Motor neuron (in vitro differentiated cells): ENCODE results near the gene VPS41. TPM values are rescaled to one million over a fixed set of nuclear protein-coding genes. Genes with fewer than 3 reads are reported as not detected.

ENCODE experiments used
- ATAC-seq, 8 experiments: fragments of 200-7000 bp; cut with Tn5 transposase; replicated peaks in 6 of 8; 2 replicates each; pipeline ENCODE4 v1.8.0; 2021; ENCODE audit warnings: mild to moderate bottlenecking in 8 of 8, moderate library complexity in 8 of 8
- H3K27ac ChIP-seq, 2 donors: fragments of 250-450 bp; sonication (Bioruptor Pico); 2 replicates each; pipeline ENCODE4 v1.9.0; 2021; ENCODE audit warnings: antibody characterized with exemption in 2 of 2, mild to moderate bottlenecking in 2 of 2, moderate library complexity in 1 of 2
- H3K4me1 ChIP-seq, 2 donors: fragments of 250-450 bp; sonication (Bioruptor Pico); replicated peaks in 1 of 2; 2 replicates each; pipeline ENCODE4 v1.6.1; 2021; ENCODE audit warnings: antibody characterized with exemption in 2 of 2, mild to moderate bottlenecking in 2 of 2, moderate library complexity in 1 of 2
- H3K4me3 ChIP-seq, 5 donors: fragments of 250-450 bp; sonication (Bioruptor Pico); 2 replicates each; pipeline ENCODE4 v1.9.0; 2021; ENCODE audit warnings: antibody characterized with exemption in 5 of 5, mild to moderate bottlenecking in 5 of 5, moderate library complexity in 4 of 5
- WGBS, 10 experiments: fragments of 450-650 bp; shearing (Covaris generic); methylation state at CpG; one replicate each; pipeline ENCODE4 v1.0.0; 2022; 5-methylcytosine and 5-hydroxymethylcytosine counted together
- in situ Hi-C, 9 experiments: fragments of 400-800 bp; cut with MboI; loops; one replicate each; pipeline ENCODE4 v1.15.0; 2021; ENCODE audit warnings: low sequenced_read_pairs in 9 of 9, low pct_unique_long_range_greater_than_20kb in 2 of 9; ENCODE audit not compliant: unreplicated experiment in 9 of 9
- total RNA-seq, 8 experiments: library from RNA; unstranded; fragments of 300-600 nt; gene quantifications; 2 replicates each; pipeline versions ENCODE4 v1.2.3 to v1.2.4, GENCODE V29; 2022

The VPS41 gene
- total RNA-seq, 8 experiments from 2014 or later: 32.6 to 68.3 (median 52.4) TPM

DNA sequence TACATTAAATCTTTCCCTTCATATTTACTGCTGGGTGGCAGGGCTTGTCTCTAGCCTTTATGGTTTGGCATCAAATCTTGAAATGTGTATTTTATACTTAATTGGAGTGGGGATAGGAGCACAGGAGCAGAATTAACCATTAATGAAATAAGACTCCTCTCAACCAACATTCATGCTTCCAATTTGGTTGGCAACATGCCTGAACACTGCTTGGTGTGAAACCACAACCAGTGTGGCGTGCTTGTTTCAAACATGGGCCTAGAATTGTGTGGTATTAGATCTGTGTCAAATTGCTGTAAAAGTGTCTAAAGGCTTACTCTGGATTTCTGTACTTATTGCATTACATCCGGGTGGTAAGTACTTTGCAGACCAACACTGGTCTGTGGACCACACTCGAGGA, 25.1 kb upstream of the VPS41 start:
- 42 to 100% (median 80%) methylated on average over 1 to 3 of the region's 3 CpGs; no CpG with 5 or more reads in 5 of the 10 experiments for WGBS, 10 experiments

DNA sequence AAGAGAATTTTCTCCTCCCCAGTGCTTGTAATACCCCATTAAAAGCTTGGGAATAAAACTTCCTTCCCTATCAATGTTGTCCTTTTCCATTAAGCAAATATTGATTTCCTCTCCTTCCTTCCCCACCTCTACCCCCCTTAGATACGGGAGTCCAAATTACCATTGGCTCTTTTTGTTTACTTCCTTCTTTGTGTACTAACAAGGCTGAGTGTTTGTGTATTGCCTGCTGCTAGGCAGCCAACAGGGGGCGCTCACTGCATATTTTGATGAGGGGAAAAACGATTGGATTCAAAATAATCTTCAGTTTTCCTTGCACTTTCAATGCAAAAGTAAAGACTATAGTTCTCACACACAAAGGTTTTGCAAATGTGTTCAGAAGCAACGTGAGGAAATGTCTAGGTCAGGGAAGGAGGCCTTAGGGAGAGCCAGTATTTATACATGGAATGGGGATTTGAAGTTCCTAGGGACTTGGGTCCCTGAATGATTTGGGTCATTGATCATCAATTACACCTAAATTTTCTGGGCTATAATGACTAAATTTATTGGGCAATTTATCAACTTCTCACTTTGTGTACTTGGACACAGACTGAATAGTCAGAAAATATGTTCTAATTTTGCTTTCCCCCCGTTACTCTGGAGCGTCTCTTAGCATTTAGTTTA, 23.6 kb upstream of the VPS41 start:
- WGBS, 10 experiments: 0 to 62% (median 32%) methylated on average over 2 to 6 of the region's 6 CpGs
- ATAC-seq: peak in 7 of 8 experiments; percentile 23 to 82 (median 52)
- H3K27ac ChIP-seq: no peak overlapping the region
- H3K4me3 ChIP-seq: no peak overlapping the region
- peaks cover 8 to 15% of the 10 kb centered on the region in 2 donors for H3K4me1 ChIP-seq
- in situ Hi-C loops: loop anchor here in 7 of 9 experiments (10.0 to 25.0 kb wide), 3 partner anchors 530 to 580 kb away; no protein-coding TSS in a partner anchor

More for the DNA sequence above, 25.1 kb upstream of the VPS41 start:
- no peak overlapping the region for H3K4me3 ChIP-seq
- H3K27ac ChIP-seq: no peak overlapping the region
- no peak for ATAC-seq
- in situ Hi-C loops: loop anchor here in 7 of 9 experiments (10.0 to 25.0 kb wide), 3 partner anchors 528 to 578 kb away; no protein-coding TSS in a partner anchor
- H3K4me1 ChIP-seq: peaks cover 8 to 15% of the 10 kb centered on the region in 2 donors

DNA sequence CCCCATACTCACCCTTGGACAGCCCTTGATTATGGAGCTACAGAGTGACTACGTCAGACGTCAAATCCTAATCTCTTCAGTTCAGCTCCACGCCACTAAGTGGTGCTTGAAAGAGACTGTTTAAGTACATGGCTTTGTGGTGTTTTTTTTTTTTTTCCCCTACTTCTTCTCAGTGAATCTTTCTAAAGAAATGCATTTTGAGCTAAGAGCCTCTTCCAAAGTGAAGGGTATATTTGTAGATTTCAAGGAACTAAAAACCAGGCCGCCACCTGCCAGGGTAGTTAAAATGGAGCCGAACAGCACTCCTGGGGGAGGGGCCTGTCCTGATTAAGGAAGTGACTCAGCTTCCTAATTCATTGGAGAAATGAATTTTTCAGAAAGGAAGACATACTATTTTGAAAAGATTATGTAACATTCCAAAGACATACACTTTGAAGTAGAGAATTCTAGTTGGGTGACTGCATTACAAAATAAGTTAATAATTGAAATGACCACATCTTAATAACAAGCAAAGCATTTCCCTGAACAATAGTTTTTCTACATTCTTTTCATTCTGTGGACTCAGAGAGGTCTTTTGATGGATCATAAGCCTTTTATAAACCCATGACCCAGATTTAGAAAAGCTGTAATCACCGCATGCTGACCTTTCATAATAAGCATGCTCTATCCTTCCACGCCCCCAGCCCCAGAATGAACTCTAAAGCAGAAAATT, 20.6 kb upstream of the VPS41 start:
- Histone ChIP-seq H3K27ac (no peak overlapping the region), H3K4me1 (peaks cover 8 to 15% of the 10 kb centered on the region in 2 donors), H3K4me3 (no peak overlapping the region)
- WGBS, 10 experiments: 72 to 100% (median 84%) methylated on average over 1 to 7 of the region's 7 CpGs; no CpG with 5 or more reads in 2 of the 10 experiments
- ATAC-seq: peak in 1 of 8 experiments; percentile 36
- in situ Hi-C loops: loop anchor here in 7 of 9 experiments (10.0 to 25.0 kb wide), 3 partner anchors 533 to 583 kb away; no protein-coding TSS in a partner anchor

DNA sequence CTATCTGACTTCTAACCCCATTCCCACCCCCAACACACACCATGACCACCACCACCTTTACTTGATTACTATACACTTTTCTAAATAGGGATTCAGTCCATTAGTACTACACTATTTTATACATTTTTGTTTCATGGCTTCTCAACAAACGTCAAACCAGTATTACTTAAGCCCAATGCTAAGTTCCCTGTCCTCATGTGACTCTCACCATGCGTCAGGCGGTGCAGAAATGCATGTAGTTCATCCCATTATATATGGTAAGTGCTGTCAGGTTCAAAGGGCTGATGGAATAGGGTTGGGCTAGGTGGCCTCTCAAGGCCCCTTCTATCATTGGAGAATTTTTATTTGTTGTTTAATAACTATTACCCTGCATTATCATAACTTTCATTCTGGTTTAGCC, 19.5 kb upstream of the VPS41 start:
- Histone ChIP-seq H3K27ac (no peak overlapping the region), H3K4me3 (no peak overlapping the region), H3K4me1 (peaks cover 8 to 15% of the 10 kb centered on the region in 2 donors)
- in situ Hi-C loops: loop anchor here in 6 of 9 experiments (25.0 kb wide), 2 partner anchors 534 to 584 kb away; no protein-coding TSS in a partner anchor
- WGBS, 10 experiments: 92 to 100% (median 100%) methylated on average over 1 to 3 of the region's 3 CpGs; no CpG with 5 or more reads in 7 of the 10 experiments
- ATAC-seq: no peak

DNA sequence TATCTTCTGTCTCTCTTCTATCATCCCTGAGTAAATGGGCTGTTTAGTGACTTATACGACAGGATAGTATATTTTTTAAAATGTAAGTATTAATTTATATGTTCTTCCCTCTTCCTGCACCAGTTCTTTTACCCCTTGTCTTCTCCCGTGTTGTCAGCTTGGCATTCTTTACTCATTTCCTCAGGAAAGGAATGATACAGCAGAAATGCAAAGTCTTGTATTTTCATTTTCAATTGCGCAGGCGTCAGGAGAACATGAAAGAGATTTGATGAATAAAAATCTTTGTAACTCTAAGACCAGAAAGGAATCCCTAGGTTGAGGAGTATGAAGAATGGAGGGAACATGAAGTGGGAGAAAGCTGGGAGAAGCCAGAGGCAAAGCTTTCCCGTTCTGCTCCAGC, 18.8 kb upstream of the VPS41 start:
- in situ Hi-C loops: loop anchor here in 6 of 9 experiments (25.0 kb wide), 2 partner anchors 535 to 585 kb away; no protein-coding TSS in a partner anchor
- Histone ChIP-seq H3K27ac (no peak overlapping the region), H3K4me3 (no peak overlapping the region), H3K4me1 (peaks cover 5 to 15% of the 10 kb centered on the region in 2 donors)
- 52 to 100% (median 87%) methylated on average over 1 to 5 of the region's 5 CpGs for WGBS, 10 experiments
- no peak for ATAC-seq

DNA sequence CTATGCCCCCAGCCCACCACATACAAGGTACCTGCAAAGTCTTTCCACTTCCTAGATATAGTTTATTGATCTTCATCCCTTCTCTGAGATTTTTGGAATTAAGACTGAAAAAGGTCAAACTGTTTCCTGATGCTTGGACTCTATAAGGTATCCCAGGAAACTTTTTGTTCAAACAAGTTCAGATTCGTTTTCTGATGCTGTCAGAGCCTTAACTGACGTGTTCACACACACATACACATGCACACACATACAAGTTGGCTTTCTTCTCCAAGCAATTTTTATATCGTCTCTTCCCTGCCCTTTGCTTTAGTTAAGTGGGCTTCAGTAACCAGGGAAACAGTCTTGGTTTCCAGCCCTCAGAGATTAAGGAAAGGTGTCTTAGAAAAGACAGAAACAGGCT, 11.7 kb upstream of the VPS41 start:
- H3K4me1 ChIP-seq: no peaks in the 10 kb centered on the region
- H3K27ac ChIP-seq: no peak overlapping the region
- no peak for ATAC-seq
- 38 to 88% (median 72%) methylated on average over 1 to 3 of the region's 3 CpGs; no CpG with 5 or more reads in 2 of the 10 experiments for WGBS, 10 experiments
- H3K4me3 ChIP-seq: no peak overlapping the region
- in situ Hi-C loops: no loop called here

DNA sequence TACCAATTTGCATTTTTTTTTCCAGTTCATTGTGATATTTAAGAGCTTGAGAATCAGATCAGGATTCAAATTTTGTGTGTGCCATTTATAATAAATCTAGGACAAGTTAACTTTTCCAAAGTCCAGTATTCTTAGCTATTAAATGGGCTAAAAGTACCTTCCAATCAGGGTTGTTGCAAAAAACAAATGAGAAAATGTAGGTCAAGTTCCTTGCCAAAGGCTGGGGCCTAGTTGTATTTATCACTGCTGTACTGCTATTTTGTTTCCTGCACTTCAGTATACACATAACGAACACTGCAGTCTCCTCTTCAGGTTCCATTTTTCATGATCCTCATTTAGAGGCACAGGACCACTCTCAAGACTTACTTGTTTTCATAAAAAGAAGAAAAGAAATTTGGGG, 7.4 kb upstream of the VPS41 start:
- WGBS, 10 experiments: 13 to 100% (median 88%) methylated on average over 1 of the region's 1 CpG; no CpG with 5 or more reads in 4 of the 10 experiments
- ATAC-seq: no peak
- in situ Hi-C loops: no loop called here

DNA sequence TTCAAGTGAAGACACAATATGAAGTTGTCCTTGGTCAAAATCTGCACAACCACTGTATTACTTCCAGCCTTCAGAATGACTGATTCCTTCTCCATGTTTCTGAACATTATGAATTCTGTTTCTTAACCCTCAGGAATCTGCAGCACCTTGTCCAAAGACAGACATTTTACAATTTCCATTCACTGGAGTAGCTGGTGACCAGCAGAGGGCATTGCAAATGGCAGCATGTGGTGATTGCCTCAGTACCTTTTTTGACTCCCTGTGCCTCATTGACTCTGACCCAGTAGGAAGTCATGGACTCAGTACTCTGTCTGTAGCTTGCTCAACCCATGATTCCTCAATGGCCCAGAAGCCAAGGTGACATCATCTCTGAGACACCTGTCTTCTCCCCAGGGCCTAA, 879 bp upstream of the VPS41 start:
- peaks cover 0 to 5% of the 10 kb centered on the region in 2 donors for H3K4me1 ChIP-seq
- ATAC-seq: no peak
- no peak overlapping the region for H3K27ac ChIP-seq
- in situ Hi-C loops: no loop called here
- no peak overlapping the region for H3K4me3 ChIP-seq

More for the DNA sequence above, 7.4 kb upstream of the VPS41 start:
- Histone ChIP-seq H3K27ac (no peak overlapping the region), H3K4me1 (no peaks in the 10 kb centered on the region), H3K4me3 (no peak overlapping the region)

DNA sequence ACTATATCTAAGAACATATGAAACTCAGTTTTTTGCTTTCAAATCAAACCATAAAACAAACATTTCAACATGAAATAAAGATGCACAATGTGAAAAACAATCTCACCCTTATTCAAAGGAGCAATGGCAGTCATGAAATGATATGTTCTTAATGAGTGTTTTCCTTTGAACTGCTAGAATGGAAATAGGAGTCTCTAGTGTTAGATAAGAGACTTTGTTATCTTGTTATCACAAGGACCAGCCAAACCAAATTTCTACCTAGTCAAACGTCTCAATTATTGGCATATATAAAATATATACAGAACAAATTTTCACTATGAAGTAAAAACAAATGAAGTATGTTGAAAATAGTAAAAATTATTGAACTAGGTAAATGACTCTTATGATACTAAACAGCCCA, 1.2 kb downstream of the VPS41 start:
- Histone ChIP-seq H3K27ac (no peak overlapping the region), H3K4me3 (no peak overlapping the region), H3K4me1 (peaks cover 0 to 5% of the 10 kb centered on the region in 2 donors)
- no peak for ATAC-seq
- in situ Hi-C loops: no loop called here
- 0 to 73% (median 53%) methylated on average over 1 of the region's 1 CpG; no CpG with 5 or more reads in 2 of the 10 experiments for WGBS, 10 experiments

DNA sequence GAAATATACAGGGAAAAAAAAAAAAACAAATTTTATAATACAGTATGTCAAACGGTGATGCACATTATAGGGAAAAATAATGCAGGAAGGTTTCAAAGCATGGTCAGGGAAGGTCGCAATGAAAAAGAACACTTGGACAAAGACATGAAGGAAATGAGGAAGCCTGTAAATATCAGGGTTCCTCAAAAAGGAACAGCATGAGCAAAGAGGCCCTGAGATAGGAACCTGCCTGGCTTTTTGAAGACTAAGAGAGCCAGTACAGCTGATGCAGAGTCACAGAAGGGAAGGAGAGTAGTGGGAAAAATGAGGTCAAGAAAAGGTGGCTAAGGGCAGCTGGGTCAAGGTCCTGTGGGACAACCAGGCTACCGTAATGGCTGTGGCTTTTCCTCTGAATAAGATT, 1.9 kb downstream of the VPS41 start:
- Histone ChIP-seq H3K4me3 (no peak overlapping the region), H3K4me1 (peaks cover 0 to 5% of the 10 kb centered on the region in 2 donors), H3K27ac (no peak overlapping the region)
- WGBS, 10 experiments: 65 to 100% (median 96%) methylated on average over 2 to 3 of the region's 3 CpGs; no CpG with 5 or more reads in 1 of the 10 experiments
- ATAC-seq: no peak
- in situ Hi-C loops: no loop called here

DNA sequence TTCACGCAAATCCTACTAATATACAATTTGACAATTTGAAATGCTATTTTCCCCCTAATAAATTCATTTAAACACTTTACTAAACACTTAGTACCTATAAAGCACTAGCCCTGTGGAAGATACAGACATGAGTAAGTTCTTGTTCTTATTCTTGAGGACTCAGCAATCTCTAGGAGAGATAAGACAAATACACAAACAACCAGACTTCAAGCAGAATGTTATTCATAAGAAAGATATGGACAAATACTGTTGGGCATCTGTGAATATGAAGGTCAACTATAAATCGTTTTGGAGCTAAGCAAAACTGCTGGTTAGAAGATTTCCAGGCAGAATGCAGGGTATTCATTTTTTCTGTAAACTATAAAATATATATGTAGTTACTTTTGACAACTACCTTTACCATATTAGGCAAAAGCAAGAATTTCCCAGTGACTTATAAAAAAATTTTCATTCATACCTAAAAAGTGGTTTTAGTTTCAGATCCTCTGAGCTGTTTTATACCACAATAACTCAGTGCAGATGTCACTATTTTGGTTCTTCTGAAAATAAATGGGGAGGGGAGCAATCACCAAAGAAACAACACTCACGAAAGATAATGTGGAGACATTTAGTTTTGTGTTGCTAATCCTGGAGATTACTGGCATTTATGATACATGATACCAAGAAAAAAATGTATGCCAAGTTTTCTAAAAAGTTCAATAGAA, 3.8 kb downstream of the VPS41 start:
- Histone ChIP-seq H3K4me3 (no peak overlapping the region), H3K27ac (no peak overlapping the region), H3K4me1 (peaks cover 0 to 5% of the 10 kb centered on the region in 2 donors)
- no peak for ATAC-seq
- in situ Hi-C loops: no loop called here
- 38 to 96% (median 86%) methylated on average over 1 to 3 of the region's 3 CpGs; no CpG with 5 or more reads in 2 of the 10 experiments for WGBS, 10 experiments

DNA sequence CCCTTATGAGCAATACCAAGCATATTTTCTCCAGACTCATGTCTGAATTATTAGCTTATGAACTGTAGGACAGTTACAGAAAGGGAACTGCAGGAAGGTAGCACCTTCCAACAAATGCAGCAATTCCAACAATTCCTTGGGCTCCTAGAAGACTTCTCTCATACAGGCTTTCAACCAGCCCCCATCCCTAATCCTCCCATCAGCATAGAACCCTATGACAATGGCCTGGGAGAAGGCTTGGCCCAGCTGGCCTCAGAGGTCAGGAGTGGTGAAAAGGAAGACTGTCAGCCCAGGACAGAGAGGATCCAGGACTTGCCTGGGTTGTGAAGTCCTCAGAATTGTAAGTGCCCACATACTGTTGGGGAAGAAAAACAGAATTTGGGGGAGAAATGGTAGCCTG, 5.9 kb downstream of the VPS41 start:
- no peak for ATAC-seq

DNA sequence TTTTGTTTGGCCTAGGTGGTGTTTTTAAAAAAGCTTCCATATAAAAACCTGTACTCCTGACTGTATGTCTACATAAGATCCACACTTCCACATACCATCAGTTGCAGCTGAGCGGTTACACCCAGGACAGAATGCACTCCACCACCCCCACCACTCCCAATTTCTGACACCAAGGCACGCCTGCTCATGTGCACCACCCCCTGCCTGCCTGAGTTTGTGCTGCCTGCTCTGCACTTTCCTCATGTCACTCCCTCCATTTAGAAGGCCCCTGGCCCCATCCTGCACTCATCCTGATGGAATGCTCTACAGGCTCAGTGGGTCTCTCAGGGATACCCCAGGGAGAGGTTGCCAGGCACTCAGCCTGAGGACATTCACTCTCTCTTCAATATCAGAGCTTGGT, 6.5 kb downstream of the VPS41 start:
- peak in 4 of 8 experiments; percentile 73 to 99 (median 91) for ATAC-seq
- in situ Hi-C loops: no loop called here

More for the DNA sequence above, 5.9 kb downstream of the VPS41 start:
- in situ Hi-C loops: no loop called here
- Histone ChIP-seq H3K4me1 (peaks cover 0 to 8% of the 10 kb centered on the region in 2 donors), H3K27ac (no peak overlapping the region), H3K4me3 (no peak overlapping the region)

More for the DNA sequence above, 6.5 kb downstream of the VPS41 start:
- Histone ChIP-seq H3K4me1 (peaks cover 0 to 5% of the 10 kb centered on the region in 2 donors), H3K4me3 (no peak overlapping the region), H3K27ac (no peak overlapping the region)
- 80 to 100% (median 100%) methylated on average over 1 of the region's 2 CpGs; no CpG with 5 or more reads in 7 of the 10 experiments for WGBS, 10 experiments
